GM20431 (cell line): ENCODE measurements around the gene SLC5A1.
"Not testable (repeated sequence)": the region's sequence is repeated elsewhere in the genome, so short reads cannot be mapped to it uniquely, and the experiment has no call there.

Experiments
- in situ Hi-C: fragments of 300-500 bp; cut with MseI, MboI; formaldehyde crosslinking; loops from one replicate; pipeline ENCODE4 v1.15.0; 2020; ENCODE audit warnings: low sequenced_read_pairs; ENCODE audit not compliant: unreplicated experiment

SLC5A1 gene

DNA sequence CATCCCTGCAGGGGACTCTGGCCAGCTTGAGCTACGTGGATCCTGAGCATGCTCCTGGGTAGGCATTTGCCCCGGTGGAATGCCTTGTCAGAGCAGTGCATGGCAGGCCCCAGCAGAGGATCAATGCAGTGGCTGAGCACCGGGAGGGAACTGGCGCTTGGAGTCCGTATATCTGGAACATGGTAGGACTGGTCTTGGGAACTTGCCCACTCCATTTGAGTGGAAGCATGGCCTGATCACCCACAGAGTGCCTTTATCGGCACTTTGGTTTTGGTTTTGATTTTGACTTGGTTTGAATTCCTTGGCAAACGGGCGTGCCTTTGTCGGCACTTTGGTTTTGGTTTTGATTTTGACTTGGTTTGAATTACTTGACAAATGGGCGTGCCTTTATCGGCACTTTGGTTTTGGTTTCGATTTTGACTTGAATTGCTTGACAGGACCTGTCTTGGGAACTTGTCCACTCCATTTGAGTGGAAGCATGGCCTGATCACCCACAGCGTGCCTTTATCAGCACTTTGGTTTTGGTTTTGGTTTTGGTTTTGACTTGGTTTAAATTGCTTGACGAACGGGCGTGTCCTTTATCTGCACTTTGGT is 94.8 kb downstream of the SLC5A1 start:
- in situ Hi-C loops: not testable (repeated sequence)

DNA sequence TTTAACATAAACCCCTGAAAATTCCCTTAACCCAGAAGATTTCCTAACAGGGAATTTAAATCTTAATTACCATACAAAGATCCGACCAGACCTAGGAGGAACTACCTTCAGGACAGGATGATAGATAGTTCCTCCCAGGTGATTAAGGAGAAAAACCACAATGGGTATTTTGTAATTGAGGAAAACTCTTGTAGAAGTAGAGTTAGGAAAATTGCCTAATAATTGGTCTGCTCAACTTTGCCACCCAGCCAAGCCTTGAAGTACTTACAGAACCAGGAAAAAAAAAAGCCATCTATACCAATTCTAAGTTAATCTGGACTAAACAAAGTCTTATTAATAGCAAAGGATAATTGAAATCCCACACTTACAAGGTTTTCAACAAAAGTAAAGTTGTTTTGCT is 95.5 kb downstream of the SLC5A1 start:
- in situ Hi-C loops: not testable (repeated sequence)

DNA sequence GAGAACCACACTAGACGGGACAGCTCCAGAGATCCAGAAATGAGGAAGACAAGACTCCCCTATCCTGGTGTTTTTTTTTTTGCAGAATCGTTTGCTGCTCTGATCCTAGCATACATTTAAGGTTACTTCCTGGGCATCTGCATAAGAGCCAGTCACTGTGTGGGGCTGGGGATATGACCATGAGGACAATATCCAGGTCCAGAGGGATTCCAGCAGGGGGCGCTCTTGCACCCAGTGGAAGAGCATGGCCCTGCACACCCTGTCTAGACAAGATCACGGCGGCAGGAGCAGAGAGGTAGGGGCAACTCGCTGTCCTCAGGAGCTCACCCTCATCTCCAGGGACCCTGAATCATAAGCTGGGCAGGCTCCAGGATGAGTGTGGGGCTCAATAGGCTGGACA is 97.6 kb downstream of the SLC5A1 start:
- in situ Hi-C loops: not testable (repeated sequence)

DNA sequence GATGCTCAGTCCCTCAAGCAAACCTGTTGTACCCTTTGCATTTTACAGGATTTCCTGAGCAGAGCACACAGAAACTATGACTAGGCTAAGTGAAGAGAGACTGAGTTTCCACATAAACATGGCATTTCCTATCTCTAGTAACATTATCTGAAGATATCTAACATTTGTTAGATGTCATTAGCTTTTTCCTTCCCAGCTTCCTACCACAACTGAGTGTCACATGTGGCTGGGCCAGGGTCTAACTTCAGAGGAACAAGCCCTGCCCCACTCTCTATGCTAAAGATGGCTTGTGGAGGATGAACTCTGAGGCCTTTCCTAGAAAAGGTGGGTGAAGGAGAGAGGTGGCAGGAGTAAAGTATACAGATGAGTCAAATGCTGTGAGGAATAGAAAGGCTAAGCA is 99.5 kb downstream of the SLC5A1 start:
- in situ Hi-C loops: no loop called here

DNA sequence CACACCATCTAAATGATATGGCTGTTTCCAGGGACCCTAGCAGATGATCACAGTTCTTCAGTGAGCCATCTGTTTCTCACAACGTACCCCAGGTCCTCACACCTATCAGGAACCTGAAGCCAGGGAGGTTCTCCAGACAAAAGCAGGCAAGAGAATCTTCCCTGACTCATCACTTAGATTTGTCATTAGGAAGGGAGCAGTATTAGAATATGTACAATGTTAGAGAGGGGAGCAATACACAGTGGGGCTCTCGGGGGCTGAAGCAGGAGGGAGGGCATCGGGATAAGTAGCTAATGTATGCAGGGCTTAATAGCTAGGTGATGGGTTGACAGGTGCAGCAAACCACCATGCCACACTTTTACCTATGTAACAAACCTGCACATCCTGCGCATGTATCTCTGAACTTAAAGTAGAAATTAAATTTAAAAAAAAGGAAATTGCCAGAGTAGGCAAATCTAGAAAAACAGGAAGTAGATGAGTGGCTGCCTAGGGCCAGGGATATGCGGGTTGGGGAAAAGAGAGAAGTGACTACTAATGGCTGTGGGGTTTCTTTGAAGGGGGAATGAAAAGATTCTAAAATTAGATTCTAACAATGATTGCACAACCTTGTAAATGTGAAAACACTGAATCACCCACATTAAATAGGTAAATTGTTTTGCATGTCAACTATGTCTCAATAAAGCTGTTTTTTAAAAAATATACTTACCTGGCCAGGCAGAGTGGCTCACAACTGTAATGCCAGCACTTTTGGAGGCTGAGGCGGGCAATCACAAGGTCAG is 101.6 kb downstream of the SLC5A1 start:
- in situ Hi-C loops: no loop called here

DNA sequence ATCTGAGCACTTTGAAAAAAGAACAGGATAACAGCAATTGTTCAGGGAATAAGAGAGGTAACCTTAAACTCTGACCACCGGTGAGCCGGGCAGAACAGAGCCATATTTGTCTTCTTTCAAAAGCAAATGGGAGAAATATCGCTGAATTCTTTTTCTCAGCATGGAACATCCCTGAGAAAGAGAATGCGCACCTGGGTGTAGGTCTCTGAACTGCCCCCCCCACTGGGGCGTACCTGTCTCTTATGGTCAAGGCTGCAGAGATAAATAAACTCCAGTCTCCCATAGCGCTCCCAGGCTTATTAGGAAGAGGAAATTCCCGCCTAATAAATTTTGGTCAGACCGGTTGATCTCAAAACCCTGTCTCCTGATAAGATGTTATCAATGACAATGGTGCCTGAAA is 104.1 kb downstream of the SLC5A1 start:
- in situ Hi-C loops: not testable (repeated sequence)

DNA sequence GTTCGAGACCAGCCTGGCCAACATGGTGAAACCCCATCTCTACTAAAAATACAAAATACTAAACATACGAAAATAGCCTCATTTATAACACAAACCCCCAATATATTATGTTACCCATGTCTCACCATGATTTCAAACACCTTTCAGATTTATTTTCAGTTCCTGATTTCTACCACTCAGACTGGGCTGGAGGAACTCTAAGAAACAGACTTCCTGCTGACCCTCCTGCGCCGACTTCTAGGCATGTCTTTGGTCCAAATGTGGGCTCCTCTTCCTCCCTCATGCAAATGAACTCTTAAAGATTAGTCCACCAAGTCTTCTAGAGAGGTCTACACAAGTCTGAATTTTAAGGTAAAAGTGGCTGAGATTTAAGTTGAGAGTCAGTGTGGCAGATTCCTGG is 105.3 kb downstream of the SLC5A1 start:
- in situ Hi-C loops: not testable (repeated sequence)

DNA sequence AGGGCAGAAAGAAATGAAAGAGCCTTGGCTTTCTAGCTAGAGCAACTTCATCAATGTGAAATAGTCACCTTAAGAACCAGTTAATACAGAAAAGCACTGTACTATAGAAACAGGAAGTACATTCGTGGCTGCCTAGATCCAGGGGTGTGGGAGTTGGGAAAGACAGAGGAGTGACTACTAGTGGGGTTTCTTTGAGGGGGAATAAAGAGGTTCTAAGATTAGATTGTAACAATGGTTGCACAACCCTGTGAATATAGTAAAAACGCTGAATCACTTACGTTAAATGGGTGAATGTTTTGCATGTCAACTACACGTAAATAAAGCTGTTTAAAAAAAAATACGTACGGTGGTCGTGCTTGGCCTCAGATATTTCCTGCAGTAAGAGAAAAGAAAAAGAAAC is 107.6 kb downstream of the SLC5A1 start:
- in situ Hi-C loops: not testable (repeated sequence)

DNA sequence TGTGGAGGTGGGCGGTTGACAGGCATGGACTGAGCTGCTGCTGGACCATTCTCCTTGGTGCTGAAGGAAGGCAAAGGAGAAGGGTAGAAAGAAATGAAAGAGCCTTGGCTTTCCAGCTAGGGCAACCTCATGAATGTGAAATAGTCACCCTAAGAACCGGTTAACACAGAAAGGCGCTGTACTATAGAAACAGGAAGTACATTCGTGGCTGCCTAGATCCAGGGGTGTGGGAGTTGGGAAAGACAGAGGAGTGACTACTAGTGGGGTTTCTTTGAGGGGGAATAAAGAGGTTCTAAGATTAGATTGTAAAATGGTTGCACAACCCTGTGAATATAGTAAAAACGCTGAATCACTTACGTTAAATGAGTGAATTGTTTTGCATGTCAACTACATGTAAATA is 108.6 kb downstream of the SLC5A1 start:
- in situ Hi-C loops: not testable (repeated sequence)

DNA sequence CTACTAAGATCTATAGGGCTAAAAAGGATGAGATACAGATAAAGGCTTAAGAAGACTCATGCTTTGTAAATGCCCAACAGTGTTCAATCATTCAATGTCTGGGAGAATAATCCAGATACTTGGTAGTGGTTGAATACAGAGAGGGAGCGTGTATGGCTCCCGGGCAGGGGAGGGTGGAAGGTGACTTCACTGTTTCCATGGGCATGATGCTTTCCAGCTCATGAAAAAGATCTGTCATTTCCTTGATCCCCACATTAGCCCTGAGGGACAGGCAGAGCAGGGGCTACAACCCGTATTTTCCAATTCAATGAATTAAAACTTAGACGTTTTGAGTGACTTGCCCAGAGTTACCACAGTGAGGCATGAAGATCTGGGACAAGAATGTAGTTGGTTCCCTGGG is 111.7 kb downstream of the SLC5A1 start:
- in situ Hi-C loops: not testable (repeated sequence)

DNA sequence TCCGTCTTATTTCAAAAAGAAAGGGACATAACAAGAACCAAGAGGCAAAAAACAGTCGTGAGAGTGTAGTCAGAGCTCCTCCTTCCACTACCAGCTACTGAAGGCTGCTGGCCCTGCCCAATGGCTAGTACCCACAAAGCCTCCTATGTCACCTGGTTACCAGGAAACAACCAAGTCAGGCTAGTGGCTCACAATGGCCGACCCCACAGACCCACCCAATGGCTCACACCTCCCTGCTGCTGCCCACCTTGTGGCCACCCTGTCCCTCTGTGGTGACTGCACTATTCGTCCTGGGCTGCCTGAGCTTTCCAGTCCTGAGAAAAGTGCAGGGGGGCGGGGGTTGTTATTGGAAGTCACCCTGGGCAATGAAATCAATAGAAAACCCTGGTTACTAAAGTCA is 114.6 kb downstream of the SLC5A1 start:
- in situ Hi-C loops: not testable (repeated sequence)

DNA sequence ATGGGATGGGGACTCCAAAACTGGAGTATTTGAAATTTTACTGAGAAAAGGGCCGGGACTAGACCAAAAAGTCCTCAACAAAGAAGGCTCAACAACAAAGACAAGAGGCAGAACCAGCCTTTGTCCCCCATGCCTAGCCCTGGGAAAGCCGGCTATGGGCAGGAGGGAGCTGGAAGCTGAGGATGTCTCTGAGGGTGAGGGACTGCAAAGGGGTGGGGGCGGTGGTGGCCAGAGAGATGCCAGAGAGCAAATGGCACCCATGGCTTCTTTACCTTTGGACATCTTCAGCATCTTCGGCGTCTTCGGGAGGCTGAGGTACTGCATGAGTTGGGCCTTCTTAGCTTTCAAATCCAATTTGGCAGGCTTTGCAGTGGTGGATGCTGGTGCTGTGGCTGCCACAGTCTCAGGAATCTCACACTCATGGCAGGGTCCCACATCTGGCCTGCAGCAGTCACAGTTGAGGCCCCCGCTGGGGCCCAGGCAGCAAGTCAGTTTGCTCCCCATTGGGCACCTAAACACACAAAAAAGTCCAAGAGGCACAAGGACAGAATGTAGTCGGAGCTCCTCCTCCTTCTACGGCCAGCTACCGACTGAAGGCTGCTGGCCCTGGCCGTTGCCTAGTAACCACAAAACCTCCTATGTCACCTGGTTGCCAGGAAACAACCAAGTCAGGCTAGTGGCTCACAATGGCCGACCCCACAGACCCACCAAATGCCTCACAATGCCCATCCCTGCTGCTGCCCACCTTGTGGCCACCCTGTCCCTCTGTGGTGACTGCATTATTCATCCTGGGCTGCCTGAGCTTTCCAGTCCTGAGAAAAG is 115.9 kb downstream of the SLC5A1 start, which contains the start of gene C22orf42:
Gene C22orf42, minus strand, starts transcription at position 592 of the 822 bp plus-strand sequence. Its CDS starts 88 bp downstream, at position 504.
- in situ Hi-C loops: no loop called here

DNA sequence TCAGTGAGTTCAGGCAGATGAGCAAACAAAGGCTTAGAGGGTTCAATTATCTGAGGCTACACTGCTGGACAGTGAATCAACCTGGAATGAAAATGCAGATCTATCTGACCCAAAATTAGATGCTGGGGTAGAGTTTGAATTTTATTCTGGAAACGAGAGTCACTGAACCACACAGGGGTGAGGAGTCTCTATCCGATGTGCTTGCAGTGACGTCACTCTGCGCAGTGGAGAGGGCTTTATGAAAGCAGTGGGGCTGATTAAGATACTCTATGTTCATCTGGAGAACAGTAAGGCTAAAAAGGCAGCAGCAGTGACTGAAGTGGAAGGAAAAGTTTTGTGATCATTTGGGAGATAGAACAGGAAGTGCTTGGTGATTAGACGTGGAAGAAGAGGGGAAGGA is 117.3 kb downstream of the SLC5A1 start:
- in situ Hi-C loops: not testable (repeated sequence)
